H1 (cell line): ENCODE measurements around the gene WDR45.
A peak's percentile ranks its signal among the peaks of the same experiment; 100 is the strongest.

Source experiments
- ATF3 ChIP-seq: IDR thresholded peaks from 2 replicates; pipeline ENCODE4 v1.6.1; 2011; ENCODE audit warnings: low read depth, mild to moderate bottlenecking, low read length; ENCODE audit not compliant: insufficient read depth
- CHD1 ChIP-seq: IDR thresholded peaks from 2 replicates; pipeline ENCODE4 v1.6.1; 2012; ENCODE audit warnings: low read depth, low read length, improper control_type of control experiment
- CTCF ChIP-seq, 3 experiments: IDR thresholded peaks; 1 replicate in 2 of 3; 2 replicates in 1 of 3; pipeline versions ENCODE4 v1.5.1 to v1.6.1; 2011; ENCODE audit warnings: low read length in 3 of 3, mild to moderate bottlenecking in 3 of 3, inconsistent platforms in 2 of 3, low read depth in 1 of 3, moderate library complexity in 1 of 3; ENCODE audit not compliant: insufficient read depth in 1 of 3; ENCODE audit errors: control extremely low read depth in 1 of 3
- EGR1 ChIP-seq: IDR thresholded peaks from 2 replicates; pipeline ENCODE4 v1.6.1; 2011; ENCODE audit warnings: low read depth, low read length, borderline replicate concordance
- EZH2 ChIP-seq: fragments of 200-600 bp; sonication (generic); IDR thresholded peaks from 2 replicates; pipeline ENCODE4 v1.7.1; 2012; ENCODE audit warnings: low read depth, mild to moderate bottlenecking, moderate library complexity, low read length, inconsistent platforms; ENCODE audit not compliant: severe bottlenecking
- MAFK ChIP-seq: IDR thresholded peaks from 2 replicates; pipeline ENCODE4 v1.6.1; 2012; ENCODE audit warnings: low read depth, mild to moderate bottlenecking, improper control_type of control experiment, low read length
- MAX ChIP-seq: IDR thresholded peaks from 2 replicates; pipeline ENCODE4 v1.6.1; 2012; ENCODE audit warnings: inconsistent platforms
- POLR2A ChIP-seq, 2 experiments: IDR thresholded peaks; 1 replicate in 1 of 2; 2 replicates in 1 of 2; pipeline ENCODE4 v1.6.1; 2011; ENCODE audit warnings: low read depth in 2 of 2, low read length in 2 of 2, mild to moderate bottlenecking in 2 of 2; ENCODE audit errors: control extremely low read depth in 1 of 2
- RBBP5 ChIP-seq: IDR thresholded peaks from 2 replicates; pipeline ENCODE4 v1.7.1; 2012; ENCODE audit warnings: low read depth, mild to moderate bottlenecking, inconsistent platforms, low read length, moderate library complexity, borderline replicate concordance
- USF2 ChIP-seq: IDR thresholded peaks from 2 replicates; pipeline ENCODE4 v1.6.1; 2011; ENCODE audit warnings: low read length, improper control_type of control experiment

- TF ChIP-seq MAFK (no peak), POLR2A (IDR thresholded peaks at IDR 0.05; ENCODE audit: control extremely low read depth in 1 of 2, low read depth in 2 of 2, low read length in 2 of 2) (no peak; a peak in 1 of 3 replicates), USF2 (no peak), ATF3 (no peak), EZH2 (no peak), CTCF (IDR thresholded peaks at IDR 0.05; ENCODE audit: control extremely low read depth in 1 of 3, insufficient read depth in 1 of 3, low read depth in 1 of 3, low read length in 3 of 3) (no peak), EGR1 (no peak), MAX (peak; percentile 37; the same call in 1 of the 2 replicates), CHD1 (no peak), RBBP5 (no peak)
Measured at GRCh38 chrX:49071877-49072711, 7.6 kb downstream of the WDR45 start.
